Measurements from ENCODE around the gene SERPINA9. TPM values are rescaled to one million over a fixed set of nuclear protein-coding genes. Genes with fewer than 3 reads are reported as not detected.

SERPINA9 gene
- total and polyA plus RNA-seq, 4 donors, result not detected

DNA sequence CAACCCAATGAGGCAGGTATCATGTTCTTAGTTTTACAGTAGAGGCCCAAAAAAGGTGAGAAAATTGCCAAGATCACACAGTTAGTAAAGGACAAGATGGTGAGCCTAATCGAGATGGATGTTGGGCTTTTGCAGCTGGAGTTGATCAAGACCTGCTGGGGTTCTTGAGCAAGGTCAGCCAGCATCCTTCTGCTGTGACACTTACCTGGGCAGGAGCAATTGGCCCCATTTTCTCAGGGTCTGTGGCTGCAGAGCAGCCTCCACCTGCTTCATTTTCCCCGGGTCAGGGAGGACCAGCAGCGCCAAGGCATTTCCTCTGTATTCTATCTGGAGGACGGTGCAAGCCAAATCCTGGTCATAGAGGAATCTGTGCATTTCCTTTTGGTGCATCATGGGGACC, 29.9 kb downstream of the SERPINA9 start:
- Histone ChIP-seq H3K4me1 (ENCODE audit: control insufficient read depth in 5 of 5, insufficient read depth in 5 of 5, low read length in 5 of 5) (no peaks in the 10 kb centered on the region), H3K27me3 (ENCODE audit: control insufficient read depth in 3 of 3, insufficient read depth in 3 of 3, low read length in 2 of 3) (peaks cover 0 to 5% (median 3%) of the 10 kb centered on the region in 3 donors), H3K27ac (ENCODE audit: low read depth in 1 of 2, low read length in 1 of 2) (no peak overlapping the region), H3K9me3 (ENCODE audit: control insufficient read depth in 4 of 4, insufficient read depth in 3 of 4, low read length in 3 of 4) (peaks cover 0 to 6% (median 0%) of the 10 kb centered on the region in 4 donors), H3K9ac (ENCODE audit: insufficient read depth in 1 of 2, low read length in 2 of 2) (no peak overlapping the region), H3K4me3 (no peak overlapping the region), H3K36me3 (ENCODE audit: control insufficient read depth in 4 of 4, insufficient read depth in 4 of 4, low read length in 4 of 4) (no peaks in the 10 kb centered on the region)
- WGBS, 2 donors, result 79 to 84% methylated on average over 4 of the region's 4 CpGs
- ATAC-seq (ENCODE audit: insufficient read depth, low FRiP score), result no peak
- no peak for DNase-seq
- TF ChIP-seq, protein P1, sequence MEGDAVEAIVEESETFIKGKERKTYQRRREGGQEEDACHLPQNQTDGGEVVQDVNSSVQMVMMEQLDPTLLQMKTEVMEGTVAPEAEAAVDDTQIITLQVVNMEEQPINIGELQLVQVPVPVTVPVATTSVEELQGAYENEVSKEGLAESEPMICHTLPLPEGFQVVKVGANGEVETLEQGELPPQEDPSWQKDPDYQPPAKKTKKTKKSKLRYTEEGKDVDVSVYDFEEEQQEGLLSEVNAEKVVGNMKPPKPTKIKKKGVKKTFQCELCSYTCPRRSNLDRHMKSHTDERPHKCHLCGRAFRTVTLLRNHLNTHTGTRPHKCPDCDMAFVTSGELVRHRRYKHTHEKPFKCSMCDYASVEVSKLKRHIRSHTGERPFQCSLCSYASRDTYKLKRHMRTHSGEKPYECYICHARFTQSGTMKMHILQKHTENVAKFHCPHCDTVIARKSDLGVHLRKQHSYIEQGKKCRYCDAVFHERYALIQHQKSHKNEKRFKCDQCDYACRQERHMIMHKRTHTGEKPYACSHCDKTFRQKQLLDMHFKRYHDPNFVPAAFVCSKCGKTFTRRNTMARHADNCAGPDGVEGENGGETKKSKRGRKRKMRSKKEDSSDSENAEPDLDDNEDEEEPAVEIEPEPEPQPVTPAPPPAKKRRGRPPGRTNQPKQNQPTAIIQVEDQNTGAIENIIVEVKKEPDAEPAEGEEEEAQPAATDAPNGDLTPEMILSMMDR (IDR thresholded peaks at IDR 0.05; ENCODE audit: control extremely low read depth, extremely low read depth), result no peak

DNA sequence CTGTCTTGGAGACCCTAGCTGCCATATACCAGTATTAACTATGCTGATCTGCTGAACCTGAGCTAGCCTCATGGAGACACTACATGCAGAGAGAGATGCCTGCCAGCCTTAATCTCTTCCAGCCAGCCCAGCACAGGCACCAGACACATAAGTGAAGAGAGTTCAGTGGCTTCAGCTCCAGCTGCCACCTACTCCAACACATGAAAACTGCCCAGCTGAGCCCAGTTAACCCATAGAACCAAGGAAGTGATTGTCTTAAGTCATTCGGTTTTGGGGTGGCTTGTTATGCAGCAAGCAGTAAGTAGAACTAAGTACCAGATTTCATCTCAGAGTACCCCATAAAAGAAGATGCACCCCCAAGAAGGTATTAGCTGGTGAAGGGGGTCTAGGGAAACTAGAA, 31.0 kb downstream of the SERPINA9 start:
- no peaks in the 10 kb centered on the region for H3K36me3 ChIP-seq (ENCODE audit: control insufficient read depth in 4 of 4, insufficient read depth in 4 of 4, low read length in 4 of 4)
- H3K9me3 ChIP-seq (ENCODE audit: control insufficient read depth in 4 of 4, insufficient read depth in 3 of 4, low read length in 3 of 4), result peaks cover 0 to 6% (median 0%) of the 10 kb centered on the region in 4 donors
- H3K4me1 ChIP-seq (ENCODE audit: control insufficient read depth in 5 of 5, insufficient read depth in 5 of 5, low read length in 5 of 5), result no peaks in the 10 kb centered on the region
- H3K4me3 ChIP-seq, result no peak overlapping the region
- no peak for DNase-seq
- H3K27me3 ChIP-seq (ENCODE audit: control insufficient read depth in 3 of 3, insufficient read depth in 3 of 3, low read length in 2 of 3), result peaks cover 0 to 5% (median 0%) of the 10 kb centered on the region in 3 donors
- TF ChIP-seq, protein P1 (IDR thresholded peaks at IDR 0.05; ENCODE audit: control extremely low read depth, extremely low read depth), result no peak
- no peak for ATAC-seq (ENCODE audit: insufficient read depth, low FRiP score)
- WGBS, 2 donors, result 84 to 89% methylated on average over 1 of the region's 1 CpG
- H3K9ac ChIP-seq (ENCODE audit: insufficient read depth in 1 of 2, low read length in 2 of 2), result no peak overlapping the region
- H3K27ac ChIP-seq (ENCODE audit: low read depth in 1 of 2, low read length in 1 of 2), result no peak overlapping the region

DNA sequence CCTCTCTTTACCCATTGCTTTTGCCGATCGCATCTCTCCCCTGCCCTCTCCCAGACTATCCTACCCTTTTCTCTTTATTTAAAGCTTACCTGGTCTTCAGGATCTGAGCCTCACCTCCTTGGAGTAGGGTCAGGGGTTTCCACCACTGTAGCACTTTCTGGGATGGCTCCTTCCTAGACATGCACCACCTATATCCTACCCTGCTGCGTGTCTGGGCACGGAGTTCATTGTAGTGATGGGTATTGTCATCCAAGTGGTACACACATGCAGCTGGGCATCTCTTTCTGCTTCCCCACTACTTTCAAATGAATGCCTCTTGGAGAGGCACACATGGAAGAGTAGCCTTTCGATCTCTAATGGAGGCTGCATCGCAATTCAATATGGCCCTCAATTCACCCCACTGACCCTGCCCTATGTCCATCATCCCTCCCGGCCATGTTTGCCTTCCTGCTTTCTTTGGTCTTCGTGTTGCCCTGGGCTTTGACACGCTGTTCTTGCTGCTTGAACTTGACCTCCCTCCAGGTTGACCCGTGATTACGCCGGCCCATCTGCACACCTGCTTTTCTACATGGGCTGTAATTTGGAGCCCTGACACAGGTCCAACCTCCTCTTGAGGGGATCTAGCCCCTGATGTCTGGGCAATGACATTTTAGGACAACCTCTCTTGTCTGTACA, 34.3 kb downstream of the SERPINA9 start:
- TF ChIP-seq, protein P1 (IDR thresholded peaks at IDR 0.05; ENCODE audit: control extremely low read depth, extremely low read depth), result no peak
- H3K4me1 ChIP-seq (ENCODE audit: control insufficient read depth in 5 of 5, insufficient read depth in 5 of 5, low read length in 5 of 5), result no peaks in the 10 kb centered on the region
- no peaks in the 10 kb centered on the region for H3K36me3 ChIP-seq (ENCODE audit: control insufficient read depth in 4 of 4, insufficient read depth in 4 of 4, low read length in 4 of 4)
- H3K27me3 ChIP-seq (ENCODE audit: control insufficient read depth in 3 of 3, insufficient read depth in 3 of 3, low read length in 2 of 3), result peaks cover 0 to 3% (median 0%) of the 10 kb centered on the region in 3 donors
- WGBS, 2 donors, result 92 to 99% methylated on average over 12 of the region's 12 CpGs
- no peak overlapping the region for H3K4me3 ChIP-seq
- DNase-seq (no peak), ATAC-seq (ENCODE audit: insufficient read depth, low FRiP score) (no peak)
- H3K9ac ChIP-seq (ENCODE audit: insufficient read depth in 1 of 2, low read length in 2 of 2), result no peak overlapping the region
- peaks cover 0 to 5% (median 0%) of the 10 kb centered on the region in 4 donors for H3K9me3 ChIP-seq (ENCODE audit: control insufficient read depth in 4 of 4, insufficient read depth in 3 of 4, low read length in 3 of 4)
- no peak overlapping the region for H3K27ac ChIP-seq (ENCODE audit: low read depth in 1 of 2, low read length in 1 of 2)

Measured in lung (tissue), 12 donors.